OCI-LY7 (cell line): ENCODE measurements around the gene FANCC.

ENCODE experiments used
- CTCF ChIP-seq: fragments of 200-600 bp; sonication (generic); conservative IDR thresholded peaks from 2 replicates; pipeline ENCODE4 v1.5.1; 2014; ENCODE audit warnings: mild to moderate bottlenecking, antibody characterized with exemption, low read length, moderate library complexity, mixed read lengths
- EZH2phosphoT487 ChIP-seq: fragments of 200-600 bp; sonication (generic); IDR thresholded peaks from 2 replicates; pipeline ENCODE4 v1.6.1; 2018; ENCODE audit warnings: low read depth, borderline replicate concordance, mild to moderate bottlenecking, mixed run types, antibody characterized with exemption, low read length, moderate library complexity, mixed read lengths

DNA sequence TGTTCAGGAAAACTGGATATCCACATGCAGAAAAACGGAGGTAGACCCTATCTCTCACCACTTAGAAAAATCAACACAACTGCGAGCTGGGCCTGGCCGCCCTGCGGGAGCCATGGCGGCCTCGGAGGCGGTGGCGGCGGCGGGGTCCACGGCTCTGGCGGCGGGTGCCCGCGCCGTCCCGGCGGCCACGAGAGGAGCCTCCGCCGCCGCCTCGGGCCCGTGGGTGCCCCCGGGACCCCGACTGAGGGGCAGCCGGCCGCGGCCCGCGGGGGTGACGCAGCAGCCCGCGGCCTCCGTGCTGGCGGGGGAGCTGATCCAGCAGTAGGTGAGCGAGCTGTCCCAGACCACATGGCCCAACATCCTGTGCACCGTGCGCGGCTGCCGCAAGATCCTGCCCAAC lies 25.3 kb downstream of the FANCC start:
- no peak for TF ChIP-seq CTCF
- no peak for TF ChIP-seq EZH2phosphoT487
